ENCODE results near the gene GPR132. TPM values are rescaled to one million over a fixed set of nuclear protein-coding genes. Genes with fewer than 3 reads are reported as not detected.

Gene GPR132
- total and polyA plus RNA-seq, 2 of the 13 experiments (the other 11 are each of a cell fraction or from before 2014, with no cell fraction given): not detected

GRCh38 chr14:105020815-105021655 lies 44.2 kb downstream of the GPR132 start, which contains the start of gene CDCA4 (continued):
- TF ChIP-seq, protein P1, sequence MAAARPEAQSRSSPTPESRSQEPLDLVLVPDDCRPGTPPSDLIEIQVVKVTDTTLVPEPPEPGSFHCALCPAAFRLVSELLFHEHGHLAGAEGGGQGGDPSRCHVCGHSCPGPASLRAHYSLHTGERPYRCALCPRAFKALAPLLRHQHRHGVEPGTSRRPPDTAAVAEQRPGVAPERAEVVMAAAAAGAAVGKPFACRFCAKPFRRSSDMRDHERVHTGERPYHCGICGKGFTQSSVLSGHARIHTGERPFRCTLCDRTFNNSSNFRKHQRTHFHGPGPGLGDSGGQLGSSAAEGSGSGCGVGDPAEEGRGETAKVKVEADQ (CRISPR knock-in tag; IDR thresholded peaks at IDR 0.05; ENCODE audit: borderline replicate concordance): no peak
- 0 out of 2 replicates have a peak, but pooled peaks have one; percentile 25 for TF ChIP-seq DZIP1 (CRISPR knock-in tag; IDR thresholded peaks at IDR 0.05)
- no peak; the same call in 1 of the 2 replicates for TF ChIP-seq RERE (CRISPR knock-in tag; IDR thresholded peaks at IDR 0.05; ENCODE audit: low read depth)
- peak; percentile 63 to 74; a peak in 3 of 4 replicates for TF ChIP-seq POLR2A (IDR thresholded peaks at IDR 0.05; ENCODE audit: insufficient read depth in 1 of 2, low read depth in 2 of 2, low read length in 2 of 2)
- no peak for TF ChIP-seq MLLT10 (CRISPR knock-in tag; IDR thresholded peaks at IDR 0.05)
- TF ChIP-seq FOXC1 (CRISPR knock-in tag; IDR thresholded peaks at IDR 0.05; ENCODE audit: borderline replicate concordance): 0 out of 2 replicates have a peak, but pooled peaks have one; percentile 8
- no peak for TF ChIP-seq ZNF883 (CRISPR knock-in tag; IDR thresholded peaks at IDR 0.05; ENCODE audit: not compliant biosample characterization)
- TF ChIP-seq ZBTB21 (CRISPR knock-in tag; IDR thresholded peaks at IDR 0.05): no peak
- no peak for TF ChIP-seq ZSCAN29 (CRISPR knock-in tag; conservative IDR thresholded peaks at IDR 0.05)
- TF ChIP-seq ATF3 (CRISPR knock-in tag; IDR thresholded peaks at IDR 0.05): no peak
- TF ChIP-seq PCBP2 (optimal IDR thresholded peaks at IDR 0.05; ENCODE audit: low read depth, low read length, poor library complexity, severe bottlenecking): no peak
- TF ChIP-seq, protein P2, sequence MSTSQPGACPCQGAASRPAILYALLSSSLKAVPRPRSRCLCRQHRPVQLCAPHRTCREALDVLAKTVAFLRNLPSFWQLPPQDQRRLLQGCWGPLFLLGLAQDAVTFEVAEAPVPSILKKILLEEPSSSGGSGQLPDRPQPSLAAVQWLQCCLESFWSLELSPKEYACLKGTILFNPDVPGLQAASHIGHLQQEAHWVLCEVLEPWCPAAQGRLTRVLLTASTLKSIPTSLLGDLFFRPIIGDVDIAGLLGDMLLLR (CRISPR knock-in tag; IDR thresholded peaks at IDR 0.05): peak; percentile 10; the same call in 1 of the 2 replicates
- 0 out of 2 replicates have a peak, but pooled peaks have one; percentile 42 for TF ChIP-seq ZNF598 (CRISPR knock-in tag; IDR thresholded peaks at IDR 0.05; ENCODE audit: borderline replicate concordance)
- peak; percentile 7; the same call in 1 of the 2 replicates for TF ChIP-seq REPIN1 (CRISPR knock-in tag; IDR thresholded peaks at IDR 0.05; ENCODE audit: borderline replicate concordance, low read depth)
- no peak for TF ChIP-seq ZNF230 (CRISPR knock-in tag; IDR thresholded peaks at IDR 0.05)

Measured in HepG2 (cell line).